Endothelial cell of umbilical vein (primary cell): Measurements from ENCODE around the gene MRPL24. TPM values are rescaled to one million over a fixed set of nuclear protein-coding genes. Genes with fewer than 3 reads are reported as not detected.

Source experiments
- BruUV-seq: library from RNA; stranded (reverse); fragments of 400-500 nt; replicated peaks from 2 replicates; lab custom pipeline; 2021; lab: Mats Ljungman, UMichigan
- CTCF ChIA-PET: fragments of 300-600, 350-600 bp; sonication (Branson Sonifier 250); formaldehyde crosslinking; loops from one replicate; lab custom pipeline; 2021; ENCODE audit warnings: antibody characterized with exemption, inconsistent platforms; lab: Charles Lee
- POLR2A ChIA-PET: fragments of 300-600, 350-600 bp; sonication (Branson Sonifier 250); formaldehyde crosslinking; loops from one replicate; lab custom pipeline; 2021; ENCODE audit warnings: antibody characterized with exemption, inconsistent platforms; lab: Charles Lee
- DNase-seq: peaks from one replicate; pipeline ENCODE4 v3.0.0-alpha.2; 2011; ENCODE audit warnings: low read depth, low spot score
- FAIRE-seq: peaks from 2 replicates; lab custom pipeline; 2011; peaks lifted over from hg19 to GRCh38; lab: Jason Lieb, UNC
- H2AFZ ChIP-seq: 2 replicates; pipeline ENCODE4 v1.6.0; 2012; ENCODE audit warnings: low read depth, low read length, control low read depth, inconsistent platforms
- H3K27ac ChIP-seq: 2 replicates; pipeline ENCODE4 v1.5.1; 2011; ENCODE audit warnings: low read depth, mild to moderate bottlenecking, control low read depth, low read length, moderate library complexity; ENCODE audit not compliant: insufficient read depth
- H3K27me3 ChIP-seq, 2 experiments: 2 replicates each; pipeline versions ENCODE4 v1.6.0 to v1.6.1; 2011; ENCODE audit warnings: low read length in 2 of 2, mixed read lengths in 1 of 2; ENCODE audit not compliant: control insufficient read depth in 2 of 2, insufficient read depth in 2 of 2
- H3K36me3 ChIP-seq, 2 experiments: 2 replicates in 1 of 2; 3 replicates in 1 of 2; pipeline ENCODE4 v1.5.1; 2011; ENCODE audit warnings: low read length in 2 of 2, mild to moderate bottlenecking in 1 of 2, moderate library complexity in 1 of 2; ENCODE audit not compliant: control insufficient read depth in 2 of 2, insufficient read depth in 2 of 2; ENCODE audit errors: extremely low read depth in 1 of 2
- H3K4me1 ChIP-seq: 3 replicates; pipeline ENCODE4 v1.5.1; 2011; ENCODE audit warnings: mild to moderate bottlenecking, low read length; ENCODE audit not compliant: control insufficient read depth, insufficient read depth; ENCODE audit errors: extremely low read depth
- H3K4me2 ChIP-seq: 2 replicates; pipeline ENCODE4 v1.6.1; 2011; ENCODE audit warnings: low read length, control low read depth, mixed read lengths; ENCODE audit not compliant: insufficient read depth
- H3K4me3 ChIP-seq, 3 experiments: fragments of 200-600 bp in 1 of 3; sonication (generic), shearing (Covaris generic) in 1 of 3; replicated peaks in 1 of 3; 2 replicates each; pipeline ENCODE4 v1.5.1; 2011 to 2016; ENCODE audit warnings: control low read depth in 3 of 3, low read length in 3 of 3, mild to moderate bottlenecking in 2 of 3, inconsistent platforms in 1 of 3, low read depth in 1 of 3, moderate library complexity in 1 of 3; ENCODE audit not compliant: insufficient read depth in 1 of 3
- H3K79me2 ChIP-seq: 2 replicates; pipeline ENCODE4 v1.6.0; 2012; ENCODE audit warnings: low read length, inconsistent platforms; ENCODE audit not compliant: control insufficient read depth, insufficient read depth
- H3K9ac ChIP-seq: replicated peaks from 2 replicates; pipeline ENCODE3; 2011; ENCODE audit warnings: low read length, control low read depth; ENCODE audit not compliant: insufficient read depth; ENCODE audit errors: extremely low read depth
- H3K9me1 ChIP-seq: replicated peaks from 3 replicates; pipeline ENCODE4 v1.6.0; 2011; ENCODE audit warnings: mild to moderate bottlenecking, low read length; ENCODE audit not compliant: control insufficient read depth, insufficient read depth; ENCODE audit errors: extremely low read depth
- H3K9me3 ChIP-seq: replicated peaks from 2 replicates; pipeline ENCODE4 v1.5.1; 2012; ENCODE audit warnings: low read length, inconsistent platforms; ENCODE audit not compliant: control insufficient read depth, insufficient read depth
- H4K20me1 ChIP-seq: replicated peaks from 2 replicates; pipeline ENCODE3; 2011; ENCODE audit warnings: mild to moderate bottlenecking, low read length; ENCODE audit not compliant: control insufficient read depth, insufficient read depth; ENCODE audit errors: extremely low read depth
- EZH2 ChIP-seq: IDR thresholded peaks from 2 replicates; pipeline ENCODE4 v1.6.1; 2012; ENCODE audit warnings: borderline replicate concordance, low read depth, mild to moderate bottlenecking, moderate library complexity, low read length, inconsistent platforms; ENCODE audit not compliant: severe bottlenecking
- FOS ChIP-seq: IDR thresholded peaks from 2 replicates; pipeline ENCODE4 v1.6.1; 2011; ENCODE audit warnings: mild to moderate bottlenecking, low read length, moderate library complexity, borderline replicate concordance; ENCODE audit not compliant: insufficient read depth
- GATA2 ChIP-seq: IDR thresholded peaks from 2 replicates; pipeline ENCODE4 v1.7.0; 2011; ENCODE audit warnings: low read depth, mild to moderate bottlenecking, moderate library complexity, mixed read lengths, low read length; ENCODE audit not compliant: insufficient read length, insufficient read depth
- JUN ChIP-seq: IDR thresholded peaks from 2 replicates; pipeline ENCODE4 v1.6.1; 2011; ENCODE audit warnings: borderline replicate concordance, low read depth; ENCODE audit not compliant: insufficient read length, insufficient read depth
- MAX ChIP-seq: IDR thresholded peaks from 2 replicates; pipeline ENCODE4 v1.6.1; 2011; ENCODE audit not compliant: insufficient read depth, insufficient read length
- MYC ChIP-seq: IDR thresholded peaks from one replicate; pipeline ENCODE4 v1.6.1; 2011; ENCODE audit warnings: mild to moderate bottlenecking, low read depth, low read length
- POLR2A ChIP-seq: IDR thresholded peaks from 2 replicates; pipeline ENCODE4 v1.6.1; 2012; ENCODE audit warnings: low read depth, mild to moderate bottlenecking, control low read depth, low read length
- POLR2AphosphoS5 ChIP-seq: IDR thresholded peaks from 2 replicates; pipeline ENCODE4 v1.6.1; 2012; ENCODE audit warnings: low read depth, mild to moderate bottlenecking, control low read depth, low read length, moderate library complexity; ENCODE audit not compliant: insufficient read depth
- dilution Hi-C: fragments of 300-500 bp; cut with MboI; formaldehyde crosslinking; loops from one replicate; pipeline ENCODE4 v1.15.0; 2019; ENCODE audit warnings: low sequenced_read_pairs; ENCODE audit not compliant: extremely low pct_ligation_motif_present
- intact Hi-C: fragments of 100-400 bp; cut with micrococcal nuclease; formaldehyde crosslinking; loops from one replicate; pipeline ENCODE4 v1.10.0; 2022
- polyA plus RNA-seq, 4 experiments: library from polyadenylated mRNA; depleted of rRNA in 3 of 4; stranded (reverse) in 3 of 4; unstranded in 1 of 4; fragments of >200 nt; gene quantifications; 2 replicates each; pipeline versions ENCODE4 v1.2.1 to v1.2.3, GENCODE V29; 2011 to 2012; ENCODE audit warnings: missing spikeins in 1 of 4
- total RNA-seq: library from RNA; stranded (reverse); gene quantifications from 2 replicates; pipeline ENCODE4 v1.2.3, GENCODE V29; 2021
- TF ChIP-seq, protein P1 (sequence below), 2 donors: IDR thresholded peaks; 1 replicate in 1 of 2; 2 replicates in 1 of 2; pipeline ENCODE4 v1.5.1; 2011; ENCODE audit warnings: low read length in 2 of 2, mild to moderate bottlenecking in 2 of 2, moderate library complexity in 2 of 2, control low read depth in 1 of 2, inconsistent platforms in 1 of 2, low read depth in 1 of 2; ENCODE audit not compliant: insufficient read depth in 1 of 2; ENCODE audit errors: extremely low read depth in 1 of 2

MRPL24 gene
- total and polyA plus RNA-seq, 2 donors (not counting 3 experiments of a cell fraction or from before 2014, with no cell fraction given): 47.9 to 77.7 TPM

DNA sequence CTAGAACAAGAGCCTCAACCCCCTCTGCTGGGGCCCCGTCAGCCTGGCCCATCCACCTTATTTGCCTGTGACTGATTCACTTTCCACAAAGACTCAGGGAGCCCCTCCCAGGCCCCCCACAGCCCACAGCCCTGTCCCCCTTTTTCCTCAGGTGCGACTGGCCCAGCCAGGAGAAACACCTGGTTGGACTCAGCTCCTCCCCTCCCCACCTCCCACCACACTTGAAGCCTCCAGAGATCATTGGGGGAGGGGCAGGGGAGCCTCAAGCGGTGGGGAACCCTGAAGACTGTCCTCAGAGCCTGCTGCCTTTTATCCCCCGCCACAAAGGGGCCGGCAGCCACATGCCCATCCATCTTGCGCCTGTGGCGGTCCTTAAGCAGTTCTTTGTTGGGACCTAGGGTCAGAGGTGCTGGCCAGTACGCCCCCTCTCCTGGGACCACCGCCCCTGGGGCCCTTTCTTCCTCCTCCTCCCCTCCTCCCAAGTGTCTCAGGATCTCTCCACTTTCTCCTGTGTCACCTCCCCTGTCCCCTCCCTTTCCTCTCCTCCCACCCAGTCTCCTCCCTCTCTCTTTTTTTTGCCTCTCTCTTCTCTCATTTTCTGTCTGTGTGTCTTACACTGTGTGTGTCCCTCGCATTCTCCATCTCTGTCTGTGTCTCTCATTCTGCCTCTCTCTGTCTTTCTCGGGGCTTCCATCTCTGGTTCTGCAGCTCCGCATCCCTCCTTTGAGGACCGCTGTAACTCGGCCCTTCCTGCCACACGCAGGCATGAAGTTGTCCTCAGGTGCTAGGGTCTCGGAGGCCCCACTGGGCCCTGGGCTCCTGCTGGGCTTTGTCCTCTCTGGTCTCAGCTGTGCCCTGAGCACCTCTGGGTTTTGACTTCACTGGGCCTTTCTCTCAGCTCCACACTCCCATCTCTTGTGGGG, 47.7 kb downstream of the MRPL24 start:
- Histone ChIP-seq H3K9ac (no peak overlapping the region), H3K4me3 (no peak overlapping the region), H3K79me2 (no peaks in the 10 kb centered on the region), H3K4me1 (no peaks in the 10 kb centered on the region), H3K9me3 (no peaks in the 10 kb centered on the region), H3K27ac (no peak overlapping the region), H3K9me1 (no peaks in the 10 kb centered on the region), H3K4me2 (no peak overlapping the region), H4K20me1 (no peaks in the 10 kb centered on the region), H3K36me3 (no peaks in the 10 kb centered on the region), H2AFZ (no peak overlapping the region), H3K27me3 (peaks cover 12 to 20% of the 10 kb centered on the region in 2 experiments)
- intact Hi-C loops (no loop called here), dilution Hi-C loops (no loop called here)
- CTCF ChIA-PET: interaction anchor here (0.6 to 16.7 kb wide), 5 partner anchors 12 to 167 kb away, joined by 3 to 546 read pairs (median 184); partner anchors contain the start of genes CRABP2, INSRR, ISG20L2 and METTL25B
- POLR2A ChIA-PET: no interaction called here
- no TSS peak for BruUV-seq
- TF ChIP-seq JUN (no peak), FOS (no peak), POLR2AphosphoS5 (no peak), GATA2 (no peak), POLR2A (no peak), MAX (no peak), MYC (no peak), EZH2 (no peak)
- TF ChIP-seq, protein P1, sequence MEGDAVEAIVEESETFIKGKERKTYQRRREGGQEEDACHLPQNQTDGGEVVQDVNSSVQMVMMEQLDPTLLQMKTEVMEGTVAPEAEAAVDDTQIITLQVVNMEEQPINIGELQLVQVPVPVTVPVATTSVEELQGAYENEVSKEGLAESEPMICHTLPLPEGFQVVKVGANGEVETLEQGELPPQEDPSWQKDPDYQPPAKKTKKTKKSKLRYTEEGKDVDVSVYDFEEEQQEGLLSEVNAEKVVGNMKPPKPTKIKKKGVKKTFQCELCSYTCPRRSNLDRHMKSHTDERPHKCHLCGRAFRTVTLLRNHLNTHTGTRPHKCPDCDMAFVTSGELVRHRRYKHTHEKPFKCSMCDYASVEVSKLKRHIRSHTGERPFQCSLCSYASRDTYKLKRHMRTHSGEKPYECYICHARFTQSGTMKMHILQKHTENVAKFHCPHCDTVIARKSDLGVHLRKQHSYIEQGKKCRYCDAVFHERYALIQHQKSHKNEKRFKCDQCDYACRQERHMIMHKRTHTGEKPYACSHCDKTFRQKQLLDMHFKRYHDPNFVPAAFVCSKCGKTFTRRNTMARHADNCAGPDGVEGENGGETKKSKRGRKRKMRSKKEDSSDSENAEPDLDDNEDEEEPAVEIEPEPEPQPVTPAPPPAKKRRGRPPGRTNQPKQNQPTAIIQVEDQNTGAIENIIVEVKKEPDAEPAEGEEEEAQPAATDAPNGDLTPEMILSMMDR (IDR thresholded peaks at IDR 0.05; ENCODE audit: extremely low read depth in 1 of 2, insufficient read depth in 1 of 2, low read depth in 1 of 2, low read length in 2 of 2): no peak
- FAIRE-seq (no peak), DNase-seq (no peak)
